ENCODE data around the gene MRAS. TPM values are rescaled to one million over a fixed set of nuclear protein-coding genes. Genes with fewer than 3 reads are reported as not detected.
"Not testable (repeated sequence)": the region's sequence is repeated elsewhere in the genome, so short reads cannot be mapped to it uniquely, and the experiment has no call there.

Gene MRAS
- total RNA-seq, 4 donors from 2014 or later, result 107 to 289 (median 171) TPM

- peak overlapping the region in 2 of 4 donors; percentile 59 to 65 for H3K27ac ChIP-seq
- TF ChIP-seq CTCF (IDR thresholded peaks at IDR 0.05) (no peak), POLR2A (IDR thresholded peaks at IDR 0.05) (no peak), EP300 (IDR thresholded peaks at IDR 0.05) (no peak)
- no peaks in the 10 kb centered on the region for H3K9me3 ChIP-seq
- H3K4me1 ChIP-seq, result peaks cover 0 to 74% (median 18%) of the 10 kb centered on the region in 4 donors
- peaks cover 0 to 41% (median 0%) of the 10 kb centered on the region in 3 donors for H3K36me3 ChIP-seq
- WGBS, 2 donors, result 50 to 85% methylated on average over 2 of the region's 2 CpGs
- DNase-seq (ENCODE audit: low spot score in 2 of 2), result no peak
- no peaks in the 10 kb centered on the region for H3K27me3 ChIP-seq
- no peak overlapping the region for H3K4me3 ChIP-seq
Observed at GRCh38 chr3:138374573-138375134, 26.3 kb downstream of the MRAS start.

- peak overlapping the region in 2 of 4 donors; percentile 59 to 65 for H3K27ac ChIP-seq
- H3K36me3 ChIP-seq, result peaks cover 0 to 41% (median 0%) of the 10 kb centered on the region in 3 donors
- no peak for DNase-seq (ENCODE audit: low spot score in 2 of 2)
- peaks cover 0 to 71% (median 11%) of the 10 kb centered on the region in 4 donors for H3K4me1 ChIP-seq
- H3K27me3 ChIP-seq, result no peaks in the 10 kb centered on the region
- no peaks in the 10 kb centered on the region for H3K9me3 ChIP-seq
- WGBS, 2 donors, result 61 to 63% methylated on average over 4 of the region's 4 CpGs
- no peak overlapping the region for H3K4me3 ChIP-seq
- no peak for TF ChIP-seq CTCF (IDR thresholded peaks at IDR 0.05)
- TF ChIP-seq EP300 (IDR thresholded peaks at IDR 0.05), result no peak
- TF ChIP-seq POLR2A (IDR thresholded peaks at IDR 0.05), result no peak
Observed at GRCh38 chr3:138375447-138375846, 27.1 kb downstream of the MRAS start.

- H3K9me3 ChIP-seq, result no peaks in the 10 kb centered on the region
- peak overlapping the region in 2 of 4 donors; percentile 23 to 78 for H3K27ac ChIP-seq
- no peak for DNase-seq (ENCODE audit: low spot score in 2 of 2)
- H3K27me3 ChIP-seq, result no peaks in the 10 kb centered on the region
- WGBS, 2 donors, result 56 to 63% methylated on average over 2 of the region's 2 CpGs
- no peak overlapping the region for H3K4me3 ChIP-seq
- TF ChIP-seq POLR2A (IDR thresholded peaks at IDR 0.05) (no peak), EP300 (IDR thresholded peaks at IDR 0.05) (peak in 1 of 2 donors; percentile 49)
- H3K36me3 ChIP-seq, result peaks cover 0 to 41% (median 0%) of the 10 kb centered on the region in 3 donors
- H3K4me1 ChIP-seq, result peaks cover 0 to 74% (median 16%) of the 10 kb centered on the region in 4 donors
Observed at GRCh38 chr3:138376663-138377062, 28.3 kb downstream of the MRAS start.

GRCh38 chr3:138377212-138377611 is 28.8 kb downstream of the MRAS start:
- Histone ChIP-seq H3K27ac (peak overlapping the region in 2 of 4 donors; percentile 77 to 78), H3K36me3 (peaks cover 0 to 41% (median 0%) of the 10 kb centered on the region in 3 donors), H3K4me1 (peaks cover 0 to 74% (median 19%) of the 10 kb centered on the region in 4 donors)
- not testable (repeated sequence) for H3K27me3 ChIP-seq; H3K4me3 ChIP-seq; H3K9me3 ChIP-seq; DNase-seq (ENCODE audit: low spot score in 2 of 2)
- 82 to 95% methylated on average over 11 of the region's 11 CpGs for WGBS, 2 donors

- H3K36me3 ChIP-seq, result peaks cover 0 to 40% (median 0%) of the 10 kb centered on the region in 3 donors
- no peaks in the 10 kb centered on the region for H3K9me3 ChIP-seq
- 69 to 75% methylated on average over 5 of the region's 5 CpGs for WGBS, 2 donors
- peak overlapping the region in 2 of 4 donors; percentile 77 to 78 for H3K27ac ChIP-seq
- no peak overlapping the region for H3K4me3 ChIP-seq
- H3K27me3 ChIP-seq, result no peaks in the 10 kb centered on the region
- DNase-seq (ENCODE audit: low spot score in 2 of 2), result no peak
- TF ChIP-seq EP300 (IDR thresholded peaks at IDR 0.05) (no peak), POLR2A (IDR thresholded peaks at IDR 0.05) (no peak), CTCF (IDR thresholded peaks at IDR 0.05) (no peak)
- H3K4me1 ChIP-seq, result peaks cover 0 to 75% (median 23%) of the 10 kb centered on the region in 4 donors
Observed at GRCh38 chr3:138377804-138378203, 29.4 kb downstream of the MRAS start.

GRCh38 chr3:138378331-138378730 is 30.0 kb downstream of the MRAS start:
- Histone ChIP-seq H3K9me3 (no peaks in the 10 kb centered on the region), H3K4me3 (no peak overlapping the region), H3K27ac (peak overlapping the region in 3 of 4 donors; percentile 31 to 78 (median 77)), H3K4me1 (peaks cover 0 to 76% (median 28%) of the 10 kb centered on the region in 4 donors), H3K36me3 (peaks cover 0 to 35% (median 0%) of the 10 kb centered on the region in 3 donors), H3K27me3 (no peaks in the 10 kb centered on the region)
- 84% methylated on average over 5 of the region's 5 CpGs for WGBS, 2 donors
- DNase-seq (ENCODE audit: low spot score in 2 of 2), result no peak
- TF ChIP-seq POLR2A (IDR thresholded peaks at IDR 0.05), result no peak
- TF ChIP-seq CTCF (IDR thresholded peaks at IDR 0.05), result no peak
- no peak for TF ChIP-seq EP300 (IDR thresholded peaks at IDR 0.05)
